Skeletal muscle satellite cell (primary cell): ENCODE data around the gene CPHXL2.

Source experiments
- H3K27me3 ChIP-seq: 2 replicates; pipeline ENCODE4 v1.7.0; 2013; ENCODE audit warnings: low read length; ENCODE audit not compliant: control insufficient read depth, insufficient read depth
- H3K36me3 ChIP-seq: 2 replicates; pipeline ENCODE4 v1.7.0; 2013; ENCODE audit warnings: mild to moderate bottlenecking, control low read depth, low read length; ENCODE audit not compliant: insufficient read depth
- H3K4me1 ChIP-seq: 2 replicates; pipeline ENCODE4 v1.7.0; 2013; ENCODE audit warnings: low read length; ENCODE audit not compliant: control insufficient read depth, insufficient read depth
- H3K4me2 ChIP-seq: 2 replicates; pipeline ENCODE4 v1.7.0; 2013; ENCODE audit warnings: mild to moderate bottlenecking, low read length
- H3K4me3 ChIP-seq: 2 replicates; pipeline ENCODE4 v1.7.0; 2013; ENCODE audit warnings: low read length
- H3K9ac ChIP-seq: 2 replicates; pipeline ENCODE4 v1.7.0; 2013; ENCODE audit warnings: mild to moderate bottlenecking, low read depth, low read length, moderate library complexity
- H3K9me3 ChIP-seq: replicated peaks from 2 replicates; pipeline ENCODE4 v1.7.0; 2013; ENCODE audit warnings: mild to moderate bottlenecking, control low read depth, low read length

CPHXL2 gene

GRCh38 chr16:75635036-75635435 lies 41.8 kb downstream of the CPHXL2 start:
- H3K9ac ChIP-seq, result no peak overlapping the region
- H3K27me3 ChIP-seq, result no peaks in the 10 kb centered on the region
- H3K9me3 ChIP-seq, result no peaks in the 10 kb centered on the region
- peaks cover 70% of the 10 kb centered on the region for H3K36me3 ChIP-seq
- no peaks in the 10 kb centered on the region for H3K4me1 ChIP-seq
- no peak overlapping the region for H3K4me3 ChIP-seq
- no peak overlapping the region for H3K4me2 ChIP-seq

- Histone ChIP-seq H3K27me3 (no peaks in the 10 kb centered on the region), H3K4me2 (no peak overlapping the region), H3K9me3 (no peaks in the 10 kb centered on the region), H3K4me3 (no peak overlapping the region), H3K9ac (no peak overlapping the region), H3K36me3 (peaks cover 85% of the 10 kb centered on the region), H3K4me1 (no peaks in the 10 kb centered on the region)
Measured at GRCh38 chr16:75632857-75633256, 44.0 kb downstream of the CPHXL2 start.

GRCh38 chr16:75630052-75630451 lies 46.8 kb downstream of the CPHXL2 start:
- no peak overlapping the region for H3K9ac ChIP-seq
- H3K4me1 ChIP-seq, result no peaks in the 10 kb centered on the region
- H3K9me3 ChIP-seq, result no peaks in the 10 kb centered on the region
- H3K4me2 ChIP-seq, result no peak overlapping the region
- no peak overlapping the region for H3K4me3 ChIP-seq
- H3K36me3 ChIP-seq, result peaks cover 84% of the 10 kb centered on the region
- H3K27me3 ChIP-seq, result no peaks in the 10 kb centered on the region

GRCh38 chr16:75629132-75629531 lies 47.7 kb downstream of the CPHXL2 start:
- Histone ChIP-seq H3K4me2 (no peak overlapping the region), H3K9ac (no peak overlapping the region), H3K4me1 (peaks cover 3% of the 10 kb centered on the region), H3K27me3 (no peaks in the 10 kb centered on the region), H3K4me3 (no peak overlapping the region), H3K9me3 (no peaks in the 10 kb centered on the region), H3K36me3 (peaks cover 76% of the 10 kb centered on the region)

GRCh38 chr16:75628351-75628750 lies 48.5 kb downstream of the CPHXL2 start:
- Histone ChIP-seq H3K4me3 (no peak overlapping the region), H3K9ac (no peak overlapping the region), H3K9me3 (no peaks in the 10 kb centered on the region), H3K4me1 (peaks cover 3% of the 10 kb centered on the region), H3K27me3 (no peaks in the 10 kb centered on the region), H3K36me3 (peaks cover 70% of the 10 kb centered on the region), H3K4me2 (no peak overlapping the region)

GRCh38 chr16:75627851-75628250 lies 49.0 kb downstream of the CPHXL2 start:
- Histone ChIP-seq H3K9me3 (no peaks in the 10 kb centered on the region), H3K4me1 (peaks cover 3% of the 10 kb centered on the region), H3K27me3 (no peaks in the 10 kb centered on the region), H3K4me2 (no peak overlapping the region), H3K9ac (no peak overlapping the region), H3K36me3 (peaks cover 65% of the 10 kb centered on the region), H3K4me3 (no peak overlapping the region)

- no peaks in the 10 kb centered on the region for H3K9me3 ChIP-seq
- no peaks in the 10 kb centered on the region for H3K27me3 ChIP-seq
- H3K4me2 ChIP-seq, result no peak overlapping the region
- peaks cover 9% of the 10 kb centered on the region for H3K4me1 ChIP-seq
- no peak overlapping the region for H3K4me3 ChIP-seq
- H3K9ac ChIP-seq, result no peak overlapping the region
- peaks cover 56% of the 10 kb centered on the region for H3K36me3 ChIP-seq
Measured at GRCh38 chr16:75626806-75627205, 50.0 kb downstream of the CPHXL2 start.

- Histone ChIP-seq H3K4me3 (no peak overlapping the region), H3K4me1 (peaks cover 14% of the 10 kb centered on the region), H3K4me2 (no peak overlapping the region), H3K9me3 (no peaks in the 10 kb centered on the region), H3K9ac (no peak overlapping the region), H3K36me3 (peaks cover 46% of the 10 kb centered on the region), H3K27me3 (no peaks in the 10 kb centered on the region)
Measured at GRCh38 chr16:75624921-75625334, 51.9 kb downstream of the CPHXL2 start.

GRCh38 chr16:75622761-75623605 lies 53.8 kb downstream of the CPHXL2 start, which contains the start of gene ADAT1:
Gene ADAT1 (minus strand): TSS chr16:75623281. CDS start chr16:75620799, 2,482 bp downstream.
- H3K36me3 ChIP-seq, result peaks cover 40% of the 10 kb centered on the region
- peak within 1 kb of the TSS; percentile 97 for H3K4me2 ChIP-seq
- H3K4me3 ChIP-seq, result peak within 1 kb of the TSS; percentile 80
- H3K9me3 ChIP-seq, result no peaks in the 10 kb centered on the region
- peak within 1 kb of the TSS; percentile 89 for H3K9ac ChIP-seq
- H3K4me1 ChIP-seq, result peaks cover 14% of the 10 kb centered on the region
- no peaks in the 10 kb centered on the region for H3K27me3 ChIP-seq

- Histone ChIP-seq H3K4me2 (peak overlapping the region; percentile 55), H3K4me1 (peaks cover 14% of the 10 kb centered on the region), H3K4me3 (no peak overlapping the region), H3K9ac (no peak overlapping the region), H3K9me3 (no peaks in the 10 kb centered on the region), H3K27me3 (no peaks in the 10 kb centered on the region), H3K36me3 (peaks cover 39% of the 10 kb centered on the region)
Measured at GRCh38 chr16:75621170-75621477, 55.7 kb downstream of the CPHXL2 start.

- H3K4me1 ChIP-seq, result peaks cover 14% of the 10 kb centered on the region
- no peaks in the 10 kb centered on the region for H3K9me3 ChIP-seq
- no peaks in the 10 kb centered on the region for H3K27me3 ChIP-seq
- H3K36me3 ChIP-seq, result peaks cover 39% of the 10 kb centered on the region
- no peak overlapping the region for H3K4me3 ChIP-seq
- no peak overlapping the region for H3K9ac ChIP-seq
- H3K4me2 ChIP-seq, result peak overlapping the region; percentile 55
Measured at GRCh38 chr16:75620326-75621169, 56.3 kb downstream of the CPHXL2 start.
